ENCODE results near the gene ARL3.

DNA sequence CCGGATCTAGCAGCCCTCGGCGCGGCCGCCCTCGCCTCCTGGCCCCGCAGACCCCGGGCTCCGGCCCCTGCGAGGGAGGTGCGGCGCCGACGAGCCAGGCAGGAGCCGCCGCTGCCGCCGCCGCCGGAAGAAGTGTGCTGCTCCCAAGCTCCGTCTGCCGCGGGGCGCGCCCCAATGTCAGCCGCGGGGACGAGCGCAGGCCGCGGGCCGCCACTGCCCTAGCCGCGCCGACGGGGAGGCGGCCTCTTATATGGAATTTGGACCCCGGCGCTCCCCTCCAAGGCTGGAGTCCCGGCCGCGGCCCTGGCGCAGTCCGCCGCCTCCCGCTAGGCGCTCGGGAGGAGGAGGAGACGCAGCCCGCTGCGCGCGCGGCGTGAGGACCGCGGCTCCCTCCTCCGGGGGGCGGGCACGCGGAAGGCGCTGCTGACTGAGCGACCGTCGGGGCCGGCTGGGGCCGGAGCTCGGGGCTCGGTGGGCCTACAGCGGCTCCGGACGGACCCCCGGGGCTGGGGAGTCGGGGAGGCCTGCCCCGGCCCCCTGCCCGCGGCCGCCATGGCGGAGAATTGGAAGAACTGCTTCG, 70.0 kb downstream of the ARL3 start, which contains the start of gene TRIM8:
- no peak for TF ChIP-seq EP300 (IDR thresholded peaks at IDR 0.05)
- no peak for TF ChIP-seq POLR2A (IDR thresholded peaks at IDR 0.05)
- TF ChIP-seq, protein P1, sequence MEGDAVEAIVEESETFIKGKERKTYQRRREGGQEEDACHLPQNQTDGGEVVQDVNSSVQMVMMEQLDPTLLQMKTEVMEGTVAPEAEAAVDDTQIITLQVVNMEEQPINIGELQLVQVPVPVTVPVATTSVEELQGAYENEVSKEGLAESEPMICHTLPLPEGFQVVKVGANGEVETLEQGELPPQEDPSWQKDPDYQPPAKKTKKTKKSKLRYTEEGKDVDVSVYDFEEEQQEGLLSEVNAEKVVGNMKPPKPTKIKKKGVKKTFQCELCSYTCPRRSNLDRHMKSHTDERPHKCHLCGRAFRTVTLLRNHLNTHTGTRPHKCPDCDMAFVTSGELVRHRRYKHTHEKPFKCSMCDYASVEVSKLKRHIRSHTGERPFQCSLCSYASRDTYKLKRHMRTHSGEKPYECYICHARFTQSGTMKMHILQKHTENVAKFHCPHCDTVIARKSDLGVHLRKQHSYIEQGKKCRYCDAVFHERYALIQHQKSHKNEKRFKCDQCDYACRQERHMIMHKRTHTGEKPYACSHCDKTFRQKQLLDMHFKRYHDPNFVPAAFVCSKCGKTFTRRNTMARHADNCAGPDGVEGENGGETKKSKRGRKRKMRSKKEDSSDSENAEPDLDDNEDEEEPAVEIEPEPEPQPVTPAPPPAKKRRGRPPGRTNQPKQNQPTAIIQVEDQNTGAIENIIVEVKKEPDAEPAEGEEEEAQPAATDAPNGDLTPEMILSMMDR (IDR thresholded peaks at IDR 0.05) = no peak
